NCI-H524 treated with DMSO at 0.1 percent for 48 hours (cell line): ENCODE data around the gene FARS2.

ENCODE experiments used
- DNase-seq: peaks from one replicate; lab custom pipeline; 2025; lab: John Stamatoyannopoulos, UW

The FARS2 gene

GRCh38 chr6:5509106-5509505 is 247.8 kb downstream of the FARS2 start:
- no peak for DNase-seq

GRCh38 chr6:5510331-5511133 is 249.2 kb downstream of the FARS2 start:
- DNase-seq: no peak

DNA sequence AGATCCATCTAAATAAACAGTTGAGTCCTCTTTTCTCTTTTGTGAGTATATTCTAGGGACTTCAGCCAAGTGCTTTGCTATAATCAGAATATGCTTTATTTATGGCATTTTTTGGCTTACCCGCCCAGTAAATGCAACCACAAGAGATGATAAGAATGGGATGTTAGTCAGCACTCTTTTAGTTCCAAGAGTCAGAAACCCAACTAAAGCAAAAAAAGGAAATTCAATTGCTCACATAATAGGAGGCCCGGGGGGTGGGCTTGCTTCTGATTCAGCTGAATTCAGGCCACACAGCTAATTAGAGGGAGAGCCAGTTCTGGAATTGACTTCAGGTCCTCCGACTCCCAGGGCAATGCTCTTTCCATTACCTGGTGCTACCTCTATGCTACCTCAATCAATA is 250.6 kb downstream of the FARS2 start:
- no peak for DNase-seq

- no peak for DNase-seq
These were observed 251.1 kb downstream of the FARS2 start for GRCh38 chr6:5512422-5512821.

DNA sequence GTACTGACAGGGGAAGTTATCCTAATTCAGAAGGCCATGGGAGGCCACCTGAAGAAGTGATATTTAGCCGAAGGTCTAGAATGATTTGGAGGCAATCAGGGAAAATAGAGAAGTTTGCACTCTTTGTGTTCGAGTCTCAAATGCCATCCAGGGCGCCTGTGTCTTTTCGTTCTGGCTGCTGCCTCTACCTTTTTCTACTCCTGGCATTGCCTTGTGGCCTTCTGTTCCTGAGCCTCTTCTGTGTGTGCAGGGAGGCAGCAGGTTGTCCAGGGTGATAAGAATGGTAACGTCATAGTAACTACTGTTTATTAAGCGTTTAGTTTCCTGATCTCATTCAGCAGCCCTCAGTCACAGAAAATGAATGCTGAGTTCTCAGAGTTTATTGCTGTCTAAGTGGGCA is 252.1 kb downstream of the FARS2 start:
- no peak for DNase-seq

GRCh38 chr6:5514353-5514752 is 253.0 kb downstream of the FARS2 start:
- no peak for DNase-seq

GRCh38 chr6:5515200-5515599 is 253.9 kb downstream of the FARS2 start:
- no peak for DNase-seq

DNA sequence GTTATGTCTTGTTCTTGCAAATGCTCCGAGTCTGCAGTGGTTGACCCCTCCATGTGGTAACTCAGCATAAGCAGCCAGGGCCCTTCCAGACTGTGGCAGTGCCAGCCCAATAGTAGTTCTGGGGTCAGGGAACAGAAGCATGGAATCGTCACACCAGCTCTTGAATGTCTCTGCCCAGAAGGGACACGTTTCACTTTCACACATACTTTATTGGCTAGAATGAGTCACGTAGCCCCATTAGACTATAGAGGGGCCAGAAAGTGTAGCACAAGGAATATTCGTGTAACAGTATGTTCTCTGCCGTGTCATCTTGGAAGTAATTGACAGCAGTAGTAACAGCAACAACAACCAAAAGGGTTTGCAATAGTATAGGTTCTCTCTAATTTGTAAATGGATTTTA is 254.7 kb downstream of the FARS2 start:
- no peak for DNase-seq

- no peak for DNase-seq
These were observed 256.5 kb downstream of the FARS2 start for GRCh38 chr6:5517796-5518195.

DNA sequence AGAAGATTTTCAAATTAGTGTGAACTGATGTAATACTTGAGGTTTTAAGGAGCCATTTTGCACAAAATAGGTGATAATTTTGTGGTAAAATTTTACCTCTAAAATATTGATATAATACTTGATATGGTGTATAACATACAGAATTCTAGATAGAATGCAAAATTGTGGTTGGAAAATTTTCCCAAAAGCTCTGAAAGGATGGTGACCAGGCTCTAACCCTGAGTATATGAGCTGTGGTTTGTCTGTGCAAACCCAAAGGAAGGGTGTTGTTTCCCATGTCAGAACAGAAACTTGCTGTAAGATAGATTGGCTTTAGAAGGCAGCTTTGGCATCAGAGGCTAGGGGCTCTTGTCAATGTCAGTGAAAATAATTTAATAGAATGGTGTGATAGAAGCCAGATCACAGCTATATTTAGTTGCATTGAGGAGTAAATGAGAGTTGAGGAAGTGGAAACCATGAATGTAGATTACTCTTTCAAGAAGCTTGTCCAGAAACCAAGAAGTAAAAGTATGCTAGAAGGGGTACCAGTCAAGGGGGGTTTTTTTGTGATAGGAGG is 257.7 kb downstream of the FARS2 start:
- no peak for DNase-seq

DNA sequence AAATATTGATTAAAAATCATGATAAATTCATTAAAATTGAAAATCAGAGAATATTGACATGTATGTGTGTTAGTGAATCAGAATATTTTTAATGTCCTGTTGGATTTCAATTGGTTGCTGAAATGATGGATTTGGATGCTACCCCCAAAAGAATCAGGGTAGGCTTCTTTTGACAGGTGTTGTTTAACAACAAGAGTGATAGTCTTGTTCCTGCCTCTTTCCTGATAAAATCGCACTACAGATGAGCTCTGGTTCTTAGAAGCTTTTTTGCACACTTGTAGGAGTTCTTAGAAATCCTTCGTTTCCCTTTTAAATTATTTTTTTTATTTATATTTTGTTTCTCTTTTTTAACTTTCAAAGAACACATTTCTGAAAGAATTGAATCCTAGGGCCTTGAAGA is 259.5 kb downstream of the FARS2 start:
- DNase-seq: no peak

DNA sequence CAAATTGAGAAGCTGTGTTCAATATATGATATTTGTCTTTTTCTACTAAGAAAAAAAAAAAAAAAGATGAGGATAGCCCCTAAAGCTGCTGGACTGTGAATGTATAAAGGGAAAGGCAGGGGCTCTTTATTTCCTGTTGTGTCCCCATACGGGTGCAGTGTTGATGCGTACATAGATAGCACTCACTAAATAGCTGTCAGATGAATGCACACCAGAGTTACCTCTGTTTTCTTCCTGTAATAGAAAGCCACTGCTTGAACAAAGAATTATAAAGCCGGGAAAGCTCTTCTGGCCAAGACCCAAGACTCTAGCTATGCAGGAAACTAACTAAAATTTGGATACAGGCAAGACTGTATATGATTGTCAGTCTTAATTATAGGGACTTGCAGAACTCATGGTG is 260.0 kb downstream of the FARS2 start:
- DNase-seq: no peak

DNA sequence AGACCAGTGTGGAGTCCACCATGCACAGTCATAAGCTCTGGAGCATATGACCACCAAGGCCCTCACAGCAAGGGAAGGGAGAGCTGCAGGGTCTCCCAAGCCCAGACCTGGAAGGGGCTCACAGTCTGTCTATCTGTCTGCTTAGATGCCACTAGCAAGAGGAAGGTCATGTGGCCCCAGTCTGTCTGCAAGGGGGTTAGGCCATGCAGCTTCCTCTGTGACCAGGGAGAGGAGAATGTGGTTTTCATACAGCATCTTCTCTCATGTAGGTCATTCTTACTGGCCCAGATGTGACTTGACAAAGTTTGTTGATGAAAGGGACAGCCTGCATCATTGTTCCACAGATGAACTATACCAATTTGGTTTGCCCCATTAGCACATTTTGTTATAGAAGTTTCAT is 260.8 kb downstream of the FARS2 start:
- no peak for DNase-seq

DNA sequence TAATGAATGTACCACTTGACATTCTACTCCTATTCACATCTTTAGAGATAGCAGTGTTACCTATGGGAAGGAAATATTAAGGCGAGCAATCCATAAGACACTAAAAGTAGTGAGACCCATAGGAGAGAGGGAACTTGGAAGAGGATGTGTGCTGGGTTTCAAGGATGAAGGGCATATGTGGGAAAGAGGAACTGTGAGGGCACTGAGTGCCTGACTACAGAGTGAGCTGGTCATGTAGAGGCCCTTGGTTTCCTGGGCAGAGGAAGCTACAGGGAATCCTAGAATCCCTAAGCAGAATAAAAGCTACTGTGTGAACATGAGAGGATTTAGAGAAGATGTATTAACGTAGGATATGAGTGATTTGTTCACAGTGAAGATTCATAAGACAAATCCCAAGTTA is 262.8 kb downstream of the FARS2 start:
- DNase-seq: no peak

DNA sequence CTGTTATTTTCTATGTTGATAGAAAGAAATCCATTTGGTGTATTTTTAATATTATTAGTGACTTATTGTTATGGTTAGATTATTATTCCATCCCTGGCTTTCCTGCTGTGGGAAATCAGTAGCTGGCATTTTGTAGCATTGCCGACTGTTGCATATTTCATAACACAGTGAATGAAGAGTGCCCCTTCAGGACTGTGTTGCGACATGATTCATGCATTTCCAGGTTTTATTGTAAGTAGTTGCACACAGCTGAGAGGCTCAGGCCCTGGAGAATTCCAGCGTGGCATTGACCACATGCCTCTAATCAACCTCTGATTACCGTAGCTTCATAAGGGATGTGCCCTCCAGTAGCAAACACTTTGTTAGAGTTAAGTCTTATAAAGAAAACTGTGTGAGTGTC is 263.9 kb downstream of the FARS2 start:
- no peak for DNase-seq

DNA sequence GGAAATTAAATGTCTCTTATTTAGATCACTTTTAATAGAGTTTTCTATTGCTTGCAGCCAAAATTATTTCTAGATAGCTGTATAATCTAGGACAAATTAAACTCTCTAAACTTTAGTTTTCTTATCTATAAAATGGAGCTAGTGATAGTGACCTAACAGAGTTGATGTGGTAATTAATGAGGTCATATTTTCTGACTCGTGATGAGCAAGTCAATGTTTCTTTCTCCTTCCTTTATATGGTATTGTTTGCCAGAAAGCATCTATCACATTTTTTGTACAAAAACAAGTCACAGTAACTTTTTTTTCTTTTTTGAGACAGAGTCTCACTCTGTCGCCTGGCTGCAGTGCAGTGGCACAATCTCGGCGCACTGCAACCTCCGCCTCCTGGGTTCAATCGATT is 267.7 kb downstream of the FARS2 start:
- no peak for DNase-seq

DNA sequence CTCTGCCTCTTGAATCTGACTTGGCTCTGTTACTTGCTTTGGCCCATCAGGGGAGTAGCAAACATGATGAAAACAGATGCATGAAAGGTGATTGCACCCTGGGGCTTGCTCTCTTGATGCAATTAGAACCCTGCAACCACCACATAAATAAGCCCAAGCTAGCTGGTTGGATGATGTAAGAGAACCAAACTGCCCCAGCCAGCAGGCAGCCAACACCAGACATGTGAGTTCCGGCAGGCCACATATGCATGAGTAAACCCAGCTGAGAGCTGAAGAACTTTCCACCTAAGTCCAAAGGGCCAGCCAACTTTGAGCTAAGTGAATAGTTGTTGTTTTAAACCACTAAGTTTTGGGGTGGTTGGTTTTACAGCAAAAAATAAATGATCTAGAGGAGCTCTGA is 268.4 kb downstream of the FARS2 start:
- no peak for DNase-seq

GRCh38 chr6:5531161-5531560 is 269.8 kb downstream of the FARS2 start:
- no peak for DNase-seq

- no peak for DNase-seq
These were observed 270.6 kb downstream of the FARS2 start for GRCh38 chr6:5531853-5532375.

DNA sequence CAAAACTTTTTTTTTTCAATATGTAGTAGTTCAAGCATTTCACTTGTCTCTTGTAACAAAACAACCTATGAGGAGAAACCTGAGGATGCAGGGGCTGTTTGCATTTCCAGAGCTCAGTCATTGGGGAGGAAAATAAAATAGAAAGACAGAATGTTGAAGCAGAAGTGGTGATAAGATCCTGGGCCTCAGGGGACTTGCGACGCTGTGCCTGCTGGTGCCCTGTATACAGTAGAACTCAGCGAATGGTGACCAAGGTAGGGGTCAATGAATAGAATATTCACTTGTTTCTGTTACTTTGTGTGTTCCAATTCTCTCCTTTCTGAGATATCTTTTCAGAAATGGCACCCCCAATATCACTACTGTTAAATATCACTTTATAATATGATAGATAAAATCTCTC is 271.6 kb downstream of the FARS2 start:
- DNase-seq: no peak

DNA sequence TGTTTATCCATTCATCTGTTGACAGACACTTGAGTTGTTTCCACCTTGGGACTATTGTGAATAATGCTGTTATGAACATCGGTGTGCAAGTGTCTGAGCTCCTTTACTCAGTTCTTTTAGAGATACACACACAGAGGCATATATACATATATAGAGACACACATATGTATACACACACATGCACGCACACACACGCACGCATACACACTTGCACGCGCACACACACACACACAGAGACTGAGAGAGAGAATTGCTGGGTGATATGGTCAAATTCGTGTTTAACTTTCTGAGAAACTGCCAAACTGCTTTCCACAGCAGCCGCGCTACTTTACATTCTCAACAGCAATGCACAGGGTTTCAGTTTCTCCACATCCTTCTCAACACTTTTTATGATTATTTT is 273.3 kb downstream of the FARS2 start:
- DNase-seq: no peak

- DNase-seq: no peak
These were observed 275.3 kb downstream of the FARS2 start for GRCh38 chr6:5536644-5537043.

GRCh38 chr6:5537132-5537531 is 275.8 kb downstream of the FARS2 start:
- no peak for DNase-seq

DNA sequence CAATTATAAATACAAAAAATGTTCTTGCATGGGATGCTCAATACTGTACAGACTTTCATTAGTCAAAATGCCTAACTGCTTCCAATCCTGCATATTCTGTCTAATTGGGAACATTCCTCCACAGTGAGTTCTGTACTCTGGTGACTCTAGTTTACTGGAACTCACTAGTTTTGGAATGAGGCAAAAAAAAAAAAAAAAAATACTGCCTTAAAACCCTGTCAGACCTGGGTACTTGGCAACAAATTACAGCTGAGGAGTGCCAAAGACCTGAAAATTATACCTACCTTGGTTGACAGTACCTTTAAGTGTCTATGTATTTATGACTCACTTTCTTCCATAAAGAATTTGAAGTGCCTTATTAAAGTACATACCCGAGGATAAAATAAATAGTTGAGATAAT is 276.7 kb downstream of the FARS2 start:
- DNase-seq: no peak
